HepG2 (cell line): ENCODE results near the gene OR6S1. TPM values are rescaled to one million over a fixed set of nuclear protein-coding genes. Genes with fewer than 3 reads are reported as not detected.

Experiments used
- AGO2 ChIP-seq: fragments of 200-400 bp; formaldehyde crosslinking; optimal IDR thresholded peaks from 2 replicates; pipeline ENCODE3; 2017; ENCODE audit warnings: mild to moderate bottlenecking, low read depth, low read length, moderate library complexity
- ARNTL ChIP-seq: sonication (generic); formaldehyde crosslinking; IDR thresholded peaks from 2 replicates; pipeline ENCODE4 v1.4.0; 2020; ENCODE audit warnings: mild to moderate bottlenecking, missing genetic modification reagents
- BRCA1 ChIP-seq: sonication (generic); formaldehyde crosslinking; IDR thresholded peaks from 2 replicates; pipeline ENCODE4 v1.4.0; 2020; ENCODE audit warnings: missing genetic modification reagents
- DMAP1 ChIP-seq: IDR thresholded peaks from 2 replicates; pipeline ENCODE4 v1.6.1; 2016
- GABPA ChIP-seq, 2 experiments: IDR thresholded peaks; 2 replicates each; pipeline ENCODE4 v1.6.1; 2011 to 2016; ENCODE audit warnings: low read depth in 2 of 2, low read length in 1 of 2, missing biosample characterization in 1 of 2, missing genetic modification characterization in 1 of 2
- KAT8 ChIP-seq: IDR thresholded peaks from 2 replicates; pipeline ENCODE4 v1.6.1; 2016; ENCODE audit warnings: missing genetic modification reagents, missing compliant biosample characterization
- POLR2AphosphoS5 ChIP-seq: IDR thresholded peaks from 2 replicates; pipeline ENCODE4 v1.6.1; 2012; ENCODE audit warnings: low read depth, low read length
- PREB ChIP-seq: sonication (generic); formaldehyde crosslinking; IDR thresholded peaks from 2 replicates; pipeline ENCODE4 v1.4.0; 2020; ENCODE audit warnings: missing genetic modification reagents
- SATB2 ChIP-seq: sonication (generic); formaldehyde crosslinking; IDR thresholded peaks from 2 replicates; pipeline ENCODE4 v1.5.0; 2020; ENCODE audit warnings: missing genetic modification reagents
- SOX6 ChIP-seq, 2 experiments: fragments of 450-650 bp in 1 of 2; sonication (generic) in 1 of 2; formaldehyde crosslinking in 1 of 2; IDR thresholded peaks; 2 replicates each; pipeline versions ENCODE4 v1.4.0 to v1.6.1; 2017 to 2020; ENCODE audit warnings: antibody characterized with exemption in 1 of 2, mild to moderate bottlenecking in 1 of 2, missing genetic modification reagents in 1 of 2
- TCF12 ChIP-seq, 2 experiments: fragments of 450-650 bp in 1 of 2; sonication (generic) in 1 of 2; formaldehyde crosslinking in 1 of 2; IDR thresholded peaks; 2 replicates each; pipeline versions ENCODE4 v1.6.1 to v1.8.0; 2017 to 2022; ENCODE audit warnings: antibody characterized with exemption in 1 of 2, mild to moderate bottlenecking in 1 of 2, missing genetic modification reagents in 1 of 2, moderate library complexity in 1 of 2
- ZBTB34 ChIP-seq: sonication (generic); formaldehyde crosslinking; IDR thresholded peaks from 2 replicates; pipeline ENCODE4 v1.8.0; 2022; ENCODE audit warnings: mild to moderate bottlenecking, missing genetic modification reagents
- ZFP36 ChIP-seq: fragments of 150-350 bp; IDR thresholded peaks from 2 replicates; pipeline ENCODE4 v1.6.1; 2018; ENCODE audit warnings: borderline replicate concordance, low read length, low read depth; ENCODE audit not compliant: partially characterized antibody
- ZNF468 ChIP-seq: sonication (generic); formaldehyde crosslinking; IDR thresholded peaks from 2 replicates; pipeline ENCODE4 v1.8.0; 2022; ENCODE audit warnings: mild to moderate bottlenecking, moderate library complexity, missing genetic modification reagents
- ZNF503 ChIP-seq: sonication (generic); formaldehyde crosslinking; IDR thresholded peaks from 2 replicates; pipeline ENCODE4 v1.4.0; 2020; ENCODE audit warnings: missing genetic modification reagents
- ZNF567 ChIP-seq: sonication (generic); formaldehyde crosslinking; IDR thresholded peaks from 2 replicates; pipeline ENCODE4 v1.8.1; 2023; ENCODE audit warnings: mild to moderate bottlenecking, missing genetic modification reagents, borderline replicate concordance
- ZNF574 ChIP-seq: sonication (generic); formaldehyde crosslinking; IDR thresholded peaks from 2 replicates; pipeline ENCODE4 v1.4.0; 2020; ENCODE audit warnings: missing genetic modification reagents
- ZNF841 ChIP-seq: sonication (generic); formaldehyde crosslinking; IDR thresholded peaks from 2 replicates; pipeline ENCODE4 v1.8.1; 2023; ENCODE audit warnings: missing genetic modification reagents, borderline replicate concordance
- polyA plus RNA-seq, 8 experiments: library from polyadenylated mRNA; depleted of rRNA in 3 of 8; stranded (reverse) in 7 of 8; unstranded in 1 of 8; fragments of >200 nt; fragmentation: Illumina TruSeq in 4 of 8; extraction: Trizol in 4 of 8; gene quantifications; 2 replicates each; pipeline versions ENCODE4 v1.2.1 to v1.2.3, GENCODE V29; 2011 to 2016; ENCODE audit warnings: low read depth in 4 of 8, missing spikeins in 1 of 8, mixed read lengths in 1 of 8; ENCODE audit not compliant: insufficient read depth in 1 of 8
- total RNA-seq, 5 experiments: library from RNA; depleted of rRNA; stranded (reverse); fragments of >200 nt; fragmentation: Illumina TruSeq; extraction: Trizol; gene quantifications; 2 replicates each; pipeline ENCODE4 v1.2.3, GENCODE V29; 2016; ENCODE audit warnings: low read depth in 1 of 5
- TF ChIP-seq, protein P1 (sequence below): sonication (generic); formaldehyde crosslinking; IDR thresholded peaks from 2 replicates; pipeline ENCODE4 v1.8.1; 2023; ENCODE audit warnings: mild to moderate bottlenecking, missing genetic modification reagents

OR6S1 gene
- total and polyA plus RNA-seq, 2 of the 13 experiments (the other 11 are each of a cell fraction or from before 2014, with no cell fraction given) = 0.09 TPM; not detected in 1

GRCh38 chr14:20686386-20687143 lies 45.1 kb upstream of the OR6S1 start (continued):
- TF ChIP-seq, protein P1, sequence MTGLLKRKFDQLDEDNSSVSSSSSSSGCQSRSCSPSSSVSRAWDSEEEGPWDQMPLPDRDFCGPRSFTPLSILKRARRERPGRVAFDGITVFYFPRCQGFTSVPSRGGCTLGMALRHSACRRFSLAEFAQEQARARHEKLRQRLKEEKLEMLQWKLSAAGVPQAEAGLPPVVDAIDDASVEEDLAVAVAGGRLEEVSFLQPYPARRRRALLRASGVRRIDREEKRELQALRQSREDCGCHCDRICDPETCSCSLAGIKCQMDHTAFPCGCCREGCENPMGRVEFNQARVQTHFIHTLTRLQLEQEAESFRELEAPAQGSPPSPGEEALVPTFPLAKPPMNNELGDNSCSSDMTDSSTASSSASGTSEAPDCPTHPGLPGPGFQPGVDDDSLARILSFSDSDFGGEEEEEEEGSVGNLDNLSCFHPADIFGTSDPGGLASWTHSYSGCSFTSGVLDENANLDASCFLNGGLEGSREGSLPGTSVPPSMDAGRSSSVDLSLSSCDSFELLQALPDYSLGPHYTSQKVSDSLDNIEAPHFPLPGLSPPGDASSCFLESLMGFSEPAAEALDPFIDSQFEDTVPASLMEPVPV = no peak
- peak; percentile 61; the same call in 1 of the 2 replicates for TF ChIP-seq POLR2AphosphoS5
- peak; percentile 90; the same call in 1 of the 2 replicates for TF ChIP-seq BRCA1 (CRISPR knock-in tag)
- TF ChIP-seq ZNF503 (CRISPR knock-in tag) = peak; percentile 95
- no peak for TF ChIP-seq ZNF567
- peak; percentile 82; the same call in 1 of the 2 replicates for TF ChIP-seq ARNTL
- TF ChIP-seq ZFP36 = no peak
- 0 out of 2 replicates have a peak, but pooled peaks have one; percentile 55 for TF ChIP-seq SATB2 (CRISPR knock-in tag)
- TF ChIP-seq GABPA (IDR thresholded peaks at IDR 0.05; ENCODE audit: low read depth, low read length) = no peak
- TF ChIP-seq GABPA (CRISPR knock-in tag; IDR thresholded peaks at IDR 0.05; ENCODE audit: low read depth) = no peak
- no peak for TF ChIP-seq ZNF468
- TF ChIP-seq DMAP1 (CRISPR knock-in tag) = peak; percentile 98
- TF ChIP-seq KAT8 (CRISPR knock-in tag) = peak; percentile 78
- TF ChIP-seq ZBTB34 (CRISPR knock-in tag) = peak; percentile 29; the same call in 1 of the 2 replicates
- TF ChIP-seq SOX6 (IDR thresholded peaks at IDR 0.05) = no peak
- TF ChIP-seq SOX6 (CRISPR knock-in tag; IDR thresholded peaks at IDR 0.05) = peak; percentile 99
- no peak for TF ChIP-seq TCF12 (IDR thresholded peaks at IDR 0.05)
- peak; percentile 93 for TF ChIP-seq TCF12 (CRISPR knock-in tag; IDR thresholded peaks at IDR 0.05)
- no peak for TF ChIP-seq AGO2
- no peak for TF ChIP-seq ZNF841
- TF ChIP-seq PREB (CRISPR knock-in tag) = no peak
- peak; percentile 64; the same call in 1 of the 2 replicates for TF ChIP-seq ZNF574 (CRISPR knock-in tag)
